ENCODE measurements around the gene NEK11.
"Not testable (repeated sequence)": the region's sequence is repeated elsewhere in the genome, so short reads cannot be mapped to it uniquely, and the experiment has no call there.

Gene NEK11

GRCh38 chr3:131315162-131315561 is 288.5 kb downstream of the NEK11 start:
- no peak for DNase-seq

- no peak for DNase-seq
Observed at GRCh38 chr3:131317667-131318066, 291.0 kb downstream of the NEK11 start.

- DNase-seq = no peak
Observed at GRCh38 chr3:131323014-131323413, 296.3 kb downstream of the NEK11 start.

- no peak for DNase-seq
Observed at GRCh38 chr3:131323792-131324191, 297.1 kb downstream of the NEK11 start.

- DNase-seq = no peak
Observed at GRCh38 chr3:131324923-131325322, 298.2 kb downstream of the NEK11 start.

- no peak for DNase-seq
Observed at GRCh38 chr3:131326307-131326706, 299.6 kb downstream of the NEK11 start.

- DNase-seq = no peak
Observed at GRCh38 chr3:131328721-131329120, 302.0 kb downstream of the NEK11 start.

GRCh38 chr3:131329774-131330173 is 303.1 kb downstream of the NEK11 start:
- no peak for DNase-seq

- DNase-seq = peak; percentile 39
Observed at GRCh38 chr3:131331456-131332085, 304.9 kb downstream of the NEK11 start.

- no peak for DNase-seq
Observed at GRCh38 chr3:131338948-131339640, 312.4 kb downstream of the NEK11 start.

- DNase-seq = no peak
Observed at GRCh38 chr3:131341761-131342160, 315.1 kb downstream of the NEK11 start.

- DNase-seq = no peak
Observed at GRCh38 chr3:131348911-131349310, 322.2 kb downstream of the NEK11 start.

- DNase-seq = no peak
Observed at GRCh38 chr3:131349454-131349853, 322.8 kb downstream of the NEK11 start.

- DNase-seq = no peak
Observed at GRCh38 chr3:131349946-131350347, 323.3 kb downstream of the NEK11 start.

- no peak for DNase-seq
Observed at GRCh38 chr3:131350506-131350905, 323.8 kb downstream of the NEK11 start.

- no peak for DNase-seq
Observed at GRCh38 chr3:131353016-131353877, 326.6 kb downstream of the NEK11 start.

- DNase-seq = no peak
Observed at GRCh38 chr3:131353986-131354385, 327.3 kb downstream of the NEK11 start.

GRCh38 chr3:131356006-131356595 is 329.4 kb downstream of the NEK11 start:
- no peak for DNase-seq

- no peak for DNase-seq
Observed at GRCh38 chr3:131357275-131357674, 330.6 kb downstream of the NEK11 start.

GRCh38 chr3:131360191-131360755 is 333.6 kb downstream of the NEK11 start:
- DNase-seq = peak; percentile 4

GRCh38 chr3:131361066-131361463 is 334.4 kb downstream of the NEK11 start:
- not testable (repeated sequence) for DNase-seq

GRCh38 chr3:131361464-131362421 is 335.1 kb downstream of the NEK11 start:
- peak; percentile 97 for DNase-seq

All from DMS153 (cell line).